ENCODE results near the gene SPEF1.

The SPEF1 gene

GRCh38 chr20:3748073-3748472 is 33.2 kb downstream of the SPEF1 start:
- DNase-seq = no peak

GRCh38 chr20:3747471-3747870 is 33.8 kb downstream of the SPEF1 start:
- DNase-seq = no peak

GRCh38 chr20:3745686-3746173 is 35.5 kb downstream of the SPEF1 start:
- no peak for DNase-seq

GRCh38 chr20:3744806-3745685 is 36.2 kb downstream of the SPEF1 start:
- DNase-seq = no peak

- no peak for DNase-seq
These were observed 37.2 kb downstream of the SPEF1 start for GRCh38 chr20:3744037-3744436.

GRCh38 chr20:3743251-3743650 is 38.0 kb downstream of the SPEF1 start:
- DNase-seq = no peak

- DNase-seq = no peak
These were observed 39.3 kb downstream of the SPEF1 start for GRCh38 chr20:3741836-3742458.

GRCh38 chr20:3740615-3741301 is 40.5 kb downstream of the SPEF1 start:
- no peak for DNase-seq

GRCh38 chr20:3739926-3740451 is 41.3 kb downstream of the SPEF1 start:
- DNase-seq = no peak

- DNase-seq = no peak
These were observed 42.0 kb downstream of the SPEF1 start for GRCh38 chr20:3739054-3739925.

GRCh38 chr20:3738111-3739053 is 42.9 kb downstream of the SPEF1 start:
- no peak for DNase-seq

- DNase-seq = no peak
These were observed 45.5 kb downstream of the SPEF1 start for GRCh38 chr20:3735768-3736167.

GRCh38 chr20:3734111-3734843 is 47.0 kb downstream of the SPEF1 start:
- no peak for DNase-seq

GRCh38 chr20:3733119-3733995 is 47.9 kb downstream of the SPEF1 start:
- DNase-seq = no peak

- DNase-seq = peak; percentile 64
These were observed 48.7 kb downstream of the SPEF1 start, which contains the start of gene HSPA12B for GRCh38 chr20:3732327-3733118. Gene HSPA12B, plus strand, starts transcription at chr20:3732685. Its CDS starts 5,990 bp downstream, at chr20:3738675.

- no peak for DNase-seq
These were observed 49.3 kb downstream of the SPEF1 start for GRCh38 chr20:3731944-3732326.

- DNase-seq = no peak
These were observed 50.2 kb downstream of the SPEF1 start for GRCh38 chr20:3730803-3731672.
